NCI-H1092 (cell line): ENCODE measurements around the gene KCNN3.

Experiments used
- DNase-seq: peaks from one replicate; lab custom pipeline; 2025; lab: John Stamatoyannopoulos, UW

Gene KCNN3

DNA sequence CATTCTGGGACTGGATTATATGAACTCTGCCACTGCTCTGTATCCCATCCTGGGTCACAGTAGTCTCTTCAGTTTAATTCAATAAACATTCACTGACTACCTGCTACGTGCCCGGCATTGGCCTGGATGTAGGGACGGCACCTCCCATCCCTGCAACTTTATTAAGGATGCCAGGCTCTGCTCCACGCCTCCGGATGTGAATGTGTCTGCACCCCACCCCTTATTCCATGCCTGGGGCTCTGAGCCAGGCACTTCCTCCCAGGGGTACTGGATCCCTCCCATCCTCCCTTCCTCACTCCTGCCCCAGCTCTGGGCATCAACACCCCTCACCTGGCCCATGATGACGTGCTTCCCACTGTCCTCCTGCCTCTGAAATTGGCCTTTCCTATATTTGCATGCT lies 53.7 kb downstream of the KCNN3 start:
- DNase-seq = no peak

DNA sequence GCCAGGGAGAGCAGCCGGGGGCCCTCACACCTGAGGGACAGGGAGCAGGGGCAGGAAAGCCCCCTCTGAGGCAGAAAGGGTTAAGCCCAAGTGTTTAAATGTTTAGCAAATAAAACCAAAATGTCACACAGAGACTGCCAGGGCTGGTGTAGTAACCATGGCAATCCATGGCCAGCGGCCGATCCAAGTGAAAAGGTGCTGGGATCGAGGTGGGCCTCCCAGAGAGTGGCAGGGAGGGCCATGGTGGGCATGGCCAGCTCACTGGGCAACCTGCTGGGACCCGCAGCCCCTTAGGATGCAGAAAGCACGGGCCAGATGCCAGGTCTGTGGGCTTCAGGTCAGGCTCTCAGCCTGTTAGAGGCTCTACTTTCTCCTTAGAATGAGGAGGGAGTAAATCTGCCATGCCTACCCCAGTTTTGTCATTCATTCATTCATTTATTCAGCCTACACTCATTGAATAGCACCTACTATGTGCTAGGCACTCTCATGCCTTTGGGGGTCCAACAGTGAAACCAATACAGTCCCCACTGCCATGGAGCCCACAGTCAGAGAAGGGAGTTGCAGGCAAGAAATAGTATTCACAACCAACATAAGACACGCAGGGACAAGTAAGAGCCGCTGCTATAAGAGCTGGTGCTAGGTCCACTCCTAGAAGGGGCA lies 56.1 kb downstream of the KCNN3 start:
- DNase-seq = peak; percentile 18

DNA sequence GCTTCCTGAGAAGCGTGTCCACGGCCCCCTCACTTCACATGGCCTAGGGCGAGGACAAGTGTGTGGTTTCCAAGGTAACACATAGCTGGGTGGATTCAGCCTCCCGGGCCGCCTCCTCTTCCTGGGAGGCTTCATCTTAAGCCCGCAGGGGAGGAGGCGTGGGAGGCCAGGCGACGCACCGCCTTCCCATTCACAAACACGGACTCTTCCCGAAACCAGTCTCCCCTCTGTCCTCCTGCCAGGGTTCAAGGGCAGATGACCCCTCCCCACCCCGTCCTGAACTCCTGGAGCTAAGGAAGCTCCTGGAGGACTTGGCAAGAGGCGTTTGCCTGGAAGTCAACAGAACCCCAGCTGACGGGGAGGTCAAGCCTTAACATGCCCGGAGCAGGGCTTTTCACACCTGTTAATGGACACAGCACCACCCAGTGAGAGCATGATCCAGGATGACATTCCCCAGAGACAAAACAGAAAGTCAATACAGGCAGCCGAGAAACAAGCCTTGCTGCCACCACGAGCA lies 56.7 kb downstream of the KCNN3 start:
- DNase-seq = no peak

DNA sequence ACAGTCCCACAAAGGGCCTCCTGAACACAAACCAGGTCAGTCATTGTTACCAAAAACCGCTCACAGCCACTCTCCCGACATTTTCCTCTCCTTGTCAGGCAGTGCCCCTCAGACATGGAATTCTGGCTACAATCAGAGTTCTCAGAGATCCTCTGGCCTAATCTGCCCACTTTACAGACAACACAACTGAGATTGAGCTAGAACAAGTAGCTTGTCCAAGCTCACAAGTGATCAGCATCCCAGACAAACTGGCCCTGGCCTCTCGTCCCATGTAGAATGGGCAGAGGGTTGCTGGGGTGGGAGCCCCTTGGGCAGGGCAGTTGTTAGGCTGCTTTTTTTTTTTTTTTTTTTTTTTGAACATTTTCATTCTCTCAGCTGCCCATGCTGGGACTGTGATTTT lies 57.2 kb downstream of the KCNN3 start:
- no peak for DNase-seq

DNA sequence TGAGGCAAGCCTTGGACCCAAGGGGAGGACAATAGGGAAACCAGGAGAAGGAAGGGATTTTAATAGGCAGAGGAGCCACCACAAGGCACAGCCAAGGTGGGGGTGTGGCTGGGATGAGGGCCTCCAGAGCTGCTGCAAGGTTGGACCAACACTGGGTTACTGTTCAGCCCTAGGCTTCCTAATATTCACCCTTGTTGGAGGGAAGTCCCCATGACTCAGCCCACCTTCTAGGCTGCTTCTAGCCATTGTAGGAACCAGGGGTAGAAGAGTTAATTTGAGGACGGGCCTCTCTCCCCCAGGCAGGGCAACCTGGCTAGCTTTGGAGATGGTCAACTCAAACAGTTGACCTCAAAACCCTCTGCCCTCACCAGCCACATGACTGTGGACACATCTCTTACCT lies 59.5 kb downstream of the KCNN3 start:
- no peak for DNase-seq

DNA sequence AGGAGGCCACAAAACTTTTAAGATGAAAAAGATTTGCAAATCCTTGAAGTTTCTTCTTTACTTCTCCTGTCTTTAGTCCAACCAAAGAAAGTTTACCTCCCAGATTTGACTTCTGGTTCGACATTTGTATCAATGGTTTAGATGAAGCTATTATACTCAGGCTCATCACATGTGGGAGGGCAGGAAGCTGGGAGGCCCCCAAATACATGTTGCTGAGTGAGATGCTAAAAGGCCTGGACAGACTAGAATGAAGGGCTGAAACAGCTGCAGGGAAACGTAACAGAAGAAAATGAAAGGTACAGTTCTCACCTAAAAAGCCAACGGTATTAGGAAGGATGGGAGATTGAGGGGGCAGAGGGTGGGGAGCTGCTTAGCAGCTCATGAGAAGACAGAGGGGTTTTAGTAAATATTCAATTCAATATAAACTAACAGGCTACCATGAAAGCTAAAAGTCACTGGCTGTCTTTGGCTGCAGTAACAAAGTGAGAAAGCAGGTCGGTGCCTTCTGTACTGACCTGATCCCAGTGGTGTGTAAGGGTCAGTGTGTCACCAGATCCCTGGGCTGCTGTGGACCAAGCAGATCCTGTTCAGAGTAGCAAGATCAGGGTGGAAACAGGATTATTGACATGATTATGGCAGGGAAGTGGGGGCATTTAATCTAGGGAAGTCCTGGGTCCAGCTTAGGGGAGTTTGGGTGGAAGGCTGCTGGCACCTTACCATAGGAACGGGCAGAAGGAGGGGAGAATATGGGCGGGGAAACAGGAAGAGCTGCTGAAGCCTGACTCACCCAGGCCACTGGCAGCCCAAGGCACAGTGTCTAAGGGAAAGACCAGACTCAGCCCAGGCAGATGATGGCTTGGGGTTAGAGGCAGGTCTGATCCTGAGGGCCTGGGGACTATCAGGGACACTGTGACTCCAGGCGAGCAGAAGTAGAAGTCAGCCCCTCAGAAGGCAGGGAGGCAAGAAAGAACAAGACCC lies 60.4 kb downstream of the KCNN3 start:
- DNase-seq = no peak

DNA sequence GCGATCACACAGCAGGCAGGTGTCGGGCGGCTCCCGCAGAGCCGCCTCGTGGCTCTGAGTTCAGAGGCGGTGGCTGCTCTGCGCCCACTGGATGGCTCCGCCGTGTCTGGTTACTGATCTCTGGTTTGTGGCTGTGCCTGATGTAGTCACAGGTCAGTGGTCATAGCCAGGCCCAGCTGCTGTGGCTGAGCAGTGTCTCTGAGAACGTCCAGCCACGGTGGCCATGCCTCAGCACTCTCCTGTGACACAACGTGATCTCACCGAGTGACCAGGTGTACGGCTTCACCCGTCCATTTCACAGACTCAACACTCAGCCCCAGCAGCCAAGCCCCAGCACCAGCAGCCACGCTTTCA lies 61.2 kb downstream of the KCNN3 start:
- DNase-seq = no peak

DNA sequence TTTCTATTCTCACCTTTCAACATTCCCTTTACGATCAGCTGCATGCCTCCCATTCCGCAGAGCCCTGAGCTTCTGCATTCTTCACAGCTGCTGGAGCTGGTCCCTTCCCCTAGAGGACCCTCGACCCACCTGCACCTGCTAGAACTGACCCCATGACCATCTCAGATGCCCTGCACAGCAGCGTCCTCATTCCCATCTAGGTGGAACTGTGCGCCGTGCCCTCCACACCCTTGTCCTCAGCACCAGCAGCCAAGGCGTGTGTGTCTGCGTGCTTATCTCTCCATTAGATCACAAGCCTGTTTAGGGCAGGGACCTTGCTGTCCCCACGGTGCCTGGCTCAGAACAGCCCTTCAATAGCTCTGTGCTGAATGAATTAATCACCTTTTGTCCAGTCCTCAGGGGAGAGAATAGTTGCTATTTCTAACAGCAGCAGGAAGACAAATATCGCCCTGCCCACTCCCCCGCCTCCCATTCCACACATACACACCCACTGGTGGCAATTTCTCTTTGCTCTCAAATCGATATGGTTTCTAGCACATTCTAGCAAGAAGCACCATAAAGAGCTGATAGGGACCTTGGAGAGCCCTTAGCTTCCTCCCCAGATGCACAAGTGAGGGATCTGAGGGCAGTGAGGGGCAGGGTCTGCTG lies 61.7 kb downstream of the KCNN3 start:
- no peak for DNase-seq

DNA sequence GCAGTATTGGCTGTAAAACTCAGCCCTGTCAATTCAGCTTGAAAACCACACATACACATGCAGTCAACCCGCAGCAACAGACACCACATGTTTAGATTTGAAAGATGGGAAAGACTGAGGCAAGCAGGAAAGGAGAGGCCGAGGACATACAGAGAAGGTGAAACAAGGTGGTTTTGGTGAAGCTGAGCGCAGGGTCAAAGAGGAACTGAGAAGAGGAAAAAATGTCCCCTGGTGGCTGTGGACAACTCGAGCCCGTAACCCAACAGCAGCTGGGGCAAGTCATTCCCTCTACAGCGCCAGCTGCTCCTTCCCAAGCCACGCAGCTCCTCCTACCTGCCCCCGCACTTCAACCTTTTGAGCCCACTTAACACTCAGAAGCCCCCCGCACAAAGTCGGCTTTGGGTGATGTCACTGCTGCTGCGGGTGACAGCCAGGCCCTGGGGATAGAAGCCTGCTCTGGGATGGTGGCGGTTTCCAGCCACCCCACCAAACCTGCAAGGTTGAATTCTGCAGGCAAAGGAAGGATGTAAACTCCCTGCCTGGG lies 63.0 kb downstream of the KCNN3 start:
- no peak for DNase-seq

DNA sequence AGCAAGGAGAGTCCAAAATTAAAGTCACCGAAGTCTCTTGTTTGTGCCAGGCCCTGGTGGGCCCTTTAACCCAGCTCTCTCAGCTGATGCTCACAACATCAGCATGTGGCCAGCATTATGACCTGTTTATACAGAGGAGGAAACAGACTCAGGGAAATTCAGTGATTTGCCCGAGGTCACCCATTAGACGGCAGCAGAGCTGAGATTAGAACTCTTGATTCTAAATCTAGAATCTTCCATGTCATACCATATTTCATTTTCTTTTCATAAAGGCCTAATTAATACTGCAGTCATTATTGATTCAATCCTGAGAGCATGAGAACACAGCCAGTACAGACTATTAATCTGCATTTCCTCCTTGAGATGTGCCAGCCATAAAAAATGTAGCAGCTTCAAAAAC lies 63.7 kb downstream of the KCNN3 start:
- no peak for DNase-seq

DNA sequence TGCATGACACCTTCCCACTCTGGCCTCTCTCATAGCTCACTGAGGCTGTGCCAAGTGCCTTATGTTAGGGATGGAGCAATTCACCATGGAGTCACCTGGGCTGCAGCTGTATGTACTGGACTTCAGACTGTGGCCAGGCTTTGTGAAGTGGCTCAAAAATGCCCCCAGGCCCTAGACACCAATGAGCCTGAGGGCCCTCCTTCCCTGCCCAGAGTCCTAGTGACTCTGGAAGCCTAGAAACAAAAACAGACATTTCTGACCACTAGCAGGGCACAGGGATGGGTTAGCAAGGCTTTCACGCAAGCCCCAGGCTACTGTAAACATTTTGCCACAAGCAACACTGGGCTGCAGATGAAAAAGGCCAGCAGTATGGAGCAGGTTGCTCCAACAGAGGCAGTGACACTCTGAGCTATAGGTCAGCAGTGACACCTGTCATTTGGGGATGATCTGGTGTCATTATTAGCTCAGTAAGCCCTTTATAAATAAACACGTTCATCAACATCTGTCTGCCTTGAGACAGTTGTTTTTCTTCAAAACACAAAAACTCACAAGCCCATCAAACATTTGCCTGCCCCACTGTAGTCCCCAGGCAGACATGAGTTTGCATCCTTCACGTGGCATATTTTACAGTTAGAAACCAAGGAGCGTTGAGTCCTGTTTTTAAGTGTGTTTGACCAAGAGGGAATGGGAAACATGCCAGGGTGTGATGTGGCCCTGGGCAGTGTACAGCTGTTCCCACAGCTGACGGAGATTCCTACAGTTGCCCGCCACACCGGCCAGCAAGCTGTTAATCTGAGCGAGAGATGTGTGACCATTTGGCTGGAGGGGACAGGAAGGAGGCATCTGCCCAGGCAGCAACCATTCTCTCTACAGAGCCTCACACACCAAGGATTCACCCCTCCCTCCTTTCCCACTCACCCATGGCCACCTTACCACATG lies 66.8 kb downstream of the KCNN3 start:
- no peak for DNase-seq

DNA sequence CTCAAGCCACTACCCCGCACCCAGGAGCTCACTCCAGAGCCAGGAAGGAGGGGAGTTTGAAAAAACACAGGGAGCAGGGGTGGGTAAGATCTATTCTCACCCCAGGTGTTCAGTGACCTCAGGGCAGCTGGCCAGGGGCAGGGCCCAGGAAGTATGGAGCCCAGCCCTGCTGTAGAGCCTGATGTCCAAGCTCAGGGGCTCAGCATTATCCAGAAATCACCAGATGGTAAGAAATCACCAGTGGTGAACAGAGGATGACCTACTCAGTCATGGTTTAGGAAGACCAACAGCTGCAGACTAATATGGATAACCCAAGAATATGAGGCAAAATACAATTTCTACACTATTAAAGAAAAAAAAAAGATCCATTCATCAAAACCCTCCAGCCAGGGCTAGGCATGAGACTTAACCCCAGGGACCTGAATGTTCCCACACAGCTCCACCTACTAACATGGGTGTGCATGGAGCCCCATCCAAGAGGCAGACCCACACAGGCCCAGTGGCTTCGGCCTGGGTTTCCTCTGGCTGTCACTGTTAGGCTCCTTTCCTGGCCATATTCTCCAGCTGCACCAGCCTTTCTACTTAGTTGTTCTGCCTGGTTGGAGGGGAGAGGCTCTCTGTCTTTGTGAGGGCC lies 67.6 kb downstream of the KCNN3 start:
- no peak for DNase-seq

DNA sequence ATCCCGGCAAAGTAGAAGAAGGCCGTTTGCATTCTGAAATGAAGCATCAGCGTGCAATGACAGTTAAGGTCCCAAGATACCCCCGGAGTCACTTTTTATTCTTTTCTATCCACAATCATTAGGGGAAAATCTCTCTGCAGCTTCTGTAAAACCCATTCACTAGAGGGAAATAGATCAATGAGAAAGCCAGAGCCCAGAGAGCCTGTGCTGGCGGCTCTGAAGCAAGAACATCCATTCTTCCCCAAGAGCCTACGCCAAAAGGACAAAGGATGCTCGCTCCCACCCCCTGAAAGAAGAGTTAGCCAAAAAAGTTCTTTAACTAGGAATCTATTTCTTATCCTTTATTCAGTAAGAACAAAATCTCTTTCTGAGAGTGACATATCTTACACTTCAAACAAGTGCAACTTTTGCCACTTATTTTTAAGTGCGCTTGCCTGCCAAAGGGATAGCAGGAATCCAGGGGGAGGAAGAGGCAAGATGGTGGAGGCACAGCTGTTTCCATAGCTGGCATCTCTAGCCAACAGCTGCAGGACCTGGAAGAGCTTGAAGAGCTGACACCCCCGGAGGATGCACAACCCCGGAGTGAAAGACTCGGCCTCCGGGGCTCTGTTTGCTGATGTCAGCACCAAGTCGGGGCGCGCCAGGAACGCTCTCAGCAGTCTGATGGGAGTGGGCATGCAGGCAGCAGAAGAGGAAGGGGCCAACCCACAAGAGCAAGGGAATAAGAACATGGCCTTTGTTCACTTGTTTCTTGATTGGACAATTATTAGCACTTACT lies 68.7 kb downstream of the KCNN3 start:
- no peak for DNase-seq

DNA sequence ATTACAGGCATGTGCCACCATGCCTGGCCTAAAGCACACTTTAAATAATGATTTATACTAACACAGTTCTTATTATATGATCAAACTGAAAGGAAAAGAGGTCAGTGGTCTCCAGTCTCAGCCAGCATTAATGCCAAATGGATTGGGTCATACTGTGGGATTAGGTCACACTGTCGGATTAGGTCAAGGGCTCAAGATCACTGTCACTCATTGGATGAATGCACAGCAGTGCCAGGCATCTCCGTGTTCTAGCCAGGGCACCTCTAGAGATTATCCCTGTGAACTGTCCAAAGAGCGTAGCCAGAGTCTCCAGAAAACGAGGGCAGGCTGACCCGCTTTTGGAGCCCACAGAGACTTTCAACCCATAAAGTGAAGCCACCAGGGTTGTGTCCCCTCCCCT lies 70.9 kb downstream of the KCNN3 start:
- DNase-seq = no peak

DNA sequence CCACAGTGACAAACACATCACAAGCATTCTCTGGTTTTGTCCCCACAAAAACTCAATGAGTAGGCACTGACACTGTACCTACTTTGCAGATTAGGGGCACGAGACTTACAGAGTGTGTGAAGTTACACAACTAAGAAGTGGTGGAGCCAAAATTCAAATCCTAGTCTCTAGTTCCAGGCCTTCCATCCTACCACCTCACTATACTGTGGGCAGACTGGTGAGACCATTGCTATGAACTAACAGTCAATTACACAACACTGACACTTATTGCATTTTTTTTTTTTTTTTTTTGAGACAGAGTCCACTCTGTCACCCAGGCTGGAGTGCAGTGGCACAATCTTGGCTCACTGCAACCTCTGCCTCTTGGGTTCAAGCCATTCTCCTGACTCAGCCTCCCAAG lies 71.4 kb downstream of the KCNN3 start:
- DNase-seq = no peak

DNA sequence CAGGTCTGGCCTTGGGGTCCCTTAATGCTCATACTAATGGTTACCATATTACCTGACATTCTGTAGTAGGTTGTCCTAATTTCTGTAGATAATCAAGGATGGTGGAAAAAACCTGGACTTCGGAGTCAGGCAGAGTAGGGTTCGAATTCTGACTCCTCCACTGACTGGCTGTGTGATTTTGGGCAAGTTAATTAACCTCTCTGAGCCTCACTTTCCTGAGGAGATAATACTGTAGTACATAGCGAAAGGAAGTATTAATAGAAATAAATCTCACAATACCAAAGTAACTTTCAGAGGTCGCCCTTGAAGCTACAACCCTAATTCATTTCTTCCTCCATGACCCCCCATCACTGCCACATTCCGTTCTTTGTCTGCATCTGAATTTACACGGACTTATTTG lies 72.9 kb downstream of the KCNN3 start:
- DNase-seq = no peak

DNA sequence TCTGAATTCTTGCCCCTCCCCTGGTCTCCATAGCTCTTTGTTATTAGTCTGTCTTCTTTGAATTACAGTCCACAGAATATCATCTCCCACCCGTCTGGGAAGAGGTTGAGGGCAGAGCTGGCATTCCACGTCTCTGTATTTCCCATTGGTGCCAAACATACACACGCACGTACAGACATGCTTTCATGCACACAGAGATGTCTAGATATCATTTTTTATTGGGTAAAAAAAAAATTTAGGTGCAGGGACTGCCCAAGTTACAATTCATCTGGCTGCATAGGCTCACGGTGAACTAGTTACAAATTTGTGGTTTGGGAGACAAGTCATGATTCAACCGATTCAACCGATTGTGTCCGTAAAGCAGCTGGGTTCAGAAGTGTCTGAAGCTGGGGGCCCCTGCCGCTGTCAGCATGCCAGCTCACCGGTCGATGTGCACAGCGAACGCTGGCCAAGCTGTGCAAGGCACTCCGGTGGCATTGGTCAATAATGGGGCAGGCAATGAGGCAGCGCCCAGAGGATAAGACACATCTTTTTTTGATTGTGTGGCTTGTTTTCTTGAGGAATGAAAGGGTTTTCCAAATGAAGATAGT lies 73.7 kb downstream of the KCNN3 start:
- DNase-seq = peak; percentile 25

DNA sequence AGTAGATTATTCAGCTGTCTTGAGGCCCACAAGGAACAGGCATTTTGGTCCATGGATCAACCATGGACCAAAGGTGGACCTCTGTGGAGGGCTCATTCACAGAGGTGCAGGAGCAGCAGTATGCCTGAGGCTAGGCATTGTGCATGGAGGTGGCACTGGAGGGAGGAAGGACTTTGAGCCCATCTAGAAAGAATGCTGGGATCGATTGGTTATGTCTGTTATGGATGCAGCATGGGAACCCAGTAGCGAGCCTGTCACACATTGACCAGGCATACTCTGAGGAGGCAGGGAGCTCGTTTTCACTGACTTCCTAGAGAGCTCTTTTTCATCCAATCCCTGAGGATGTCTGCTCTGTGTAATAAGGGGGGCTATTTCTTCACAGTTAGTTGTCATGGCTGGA lies 75.5 kb downstream of the KCNN3 start:
- DNase-seq = no peak

DNA sequence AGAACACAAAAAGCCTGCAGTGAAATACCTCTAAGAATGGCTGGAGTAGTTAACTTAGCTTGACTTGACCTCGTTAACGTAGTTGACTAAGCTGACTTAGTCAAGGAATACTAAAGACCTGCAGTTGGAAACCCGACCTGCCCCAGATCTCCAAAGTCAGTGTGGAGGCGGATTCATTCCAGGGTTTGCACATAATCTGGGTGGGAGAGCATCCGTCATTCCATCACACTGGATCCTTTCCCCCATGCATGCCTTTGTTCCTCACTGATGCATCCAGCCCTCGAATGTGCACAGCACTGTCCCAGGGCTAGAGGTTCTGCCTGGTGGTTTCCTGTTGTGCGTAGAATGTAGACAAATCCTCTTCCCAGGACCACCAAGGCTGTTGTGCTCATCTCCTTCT lies 76.4 kb downstream of the KCNN3 start:
- DNase-seq = no peak

DNA sequence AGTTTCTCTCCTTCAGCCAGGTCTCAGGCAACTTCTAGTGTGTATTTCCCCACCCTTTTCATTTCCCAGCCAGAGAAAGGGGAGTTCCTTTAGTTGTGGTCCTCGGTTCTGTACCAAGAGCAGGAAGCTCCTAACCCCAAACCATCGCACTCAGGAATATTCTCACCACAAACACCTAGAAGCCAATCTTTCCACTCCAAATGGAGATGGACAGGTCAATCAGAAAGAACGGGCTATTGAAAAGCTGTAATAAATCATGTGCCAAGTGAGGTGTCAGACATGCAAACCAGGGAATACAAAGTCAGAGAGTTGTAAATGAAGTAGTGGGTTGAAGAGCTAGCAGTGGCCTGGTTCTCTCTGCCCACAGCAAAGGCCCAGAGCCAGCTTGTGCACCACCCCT lies 77.2 kb downstream of the KCNN3 start:
- DNase-seq = no peak
